Endothelial cell (in vitro differentiated cells): ENCODE data around the gene ABHD1. TPM values are rescaled to one million over a fixed set of nuclear protein-coding genes. Genes with fewer than 3 reads are reported as not detected.

Experiments used
- DNase-seq: peaks from one replicate; pipeline ENCODE4 v3.0.0; 2021; ENCODE audit warnings: low spot score
- H3K27ac Mint-ChIP-seq: one replicate; pipeline ENCODE4 v1.8.0; 2021; ENCODE audit warnings: mixed read lengths, inconsistent platforms; ENCODE audit not compliant: unreplicated experiment
- H3K27me3 Mint-ChIP-seq: one replicate; pipeline ENCODE4 v1.8.0; 2021; ENCODE audit warnings: mild to moderate bottlenecking, moderate library complexity, mixed read lengths, inconsistent platforms; ENCODE audit not compliant: unreplicated experiment
- H3K36me3 Mint-ChIP-seq: one replicate; pipeline ENCODE4 v1.8.0; 2021; ENCODE audit warnings: mild to moderate bottlenecking, low read depth, mixed read lengths, inconsistent platforms; ENCODE audit not compliant: unreplicated experiment
- H3K4me1 Mint-ChIP-seq: one replicate; pipeline ENCODE4 v1.8.0; 2021; ENCODE audit warnings: mild to moderate bottlenecking, mixed read lengths, inconsistent platforms; ENCODE audit not compliant: unreplicated experiment
- H3K4me3 Mint-ChIP-seq: one replicate; pipeline ENCODE4 v1.8.0; 2021; ENCODE audit warnings: mild to moderate bottlenecking, mixed read lengths, inconsistent platforms; ENCODE audit not compliant: unreplicated experiment
- H3K9me3 Mint-ChIP-seq: one replicate; pipeline ENCODE4 v1.8.0; 2021; ENCODE audit warnings: mixed read lengths, inconsistent platforms; ENCODE audit not compliant: unreplicated experiment
- total RNA-seq: library from RNA; stranded (reverse); fragmentation: NEBNext Ultra II Directional; extraction: Animal tissue kit (Norgen Biotek cat#: 25700); gene quantifications from one replicate; pipeline ENCODE4 v1.2.1, GENCODE V29; 2021; ENCODE audit not compliant: unreplicated experiment
- TF ChIP-seq, protein P1 (sequence below): fragments of 200-600 bp; sonication (generic); IDR thresholded peaks from one replicate; pipeline ENCODE4 v1.5.0; 2021; ENCODE audit warnings: antibody characterized with exemption; ENCODE audit not compliant: unreplicated experiment

The ABHD1 gene
- total RNA-seq, 1 donor from 2014 or later = 0.31 TPM

DNA sequence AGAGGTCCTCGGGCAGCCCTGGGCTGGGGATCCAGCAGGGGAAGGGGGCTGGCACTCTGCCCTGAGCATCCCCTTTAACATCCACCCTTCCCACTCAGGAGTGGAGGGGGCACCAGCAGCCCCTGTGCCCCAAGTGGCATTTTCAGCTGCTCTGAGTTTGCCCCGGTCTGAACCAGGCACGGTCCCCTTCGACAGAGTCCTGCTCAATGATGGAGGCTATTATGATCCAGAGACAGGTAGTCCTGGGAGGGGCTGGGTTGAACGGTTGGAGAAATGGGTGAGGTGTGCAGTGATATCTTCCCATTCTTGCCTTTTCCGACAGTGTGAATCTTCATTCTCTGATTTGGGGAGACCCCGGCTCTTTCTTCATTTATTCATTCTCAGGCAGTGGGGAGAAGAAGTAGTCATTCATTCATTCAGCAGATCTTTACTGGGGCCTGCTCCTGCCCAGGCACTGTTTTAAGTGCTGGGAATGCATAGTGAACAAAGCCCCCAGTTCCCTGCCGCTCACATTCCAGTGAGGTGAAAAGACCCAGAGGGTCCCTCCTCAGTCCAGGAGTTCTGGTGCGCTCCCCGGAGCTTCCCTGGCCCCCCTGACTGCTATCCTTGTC lies 38.4 kb upstream of the ABHD1 start:
- TF ChIP-seq, protein P1, sequence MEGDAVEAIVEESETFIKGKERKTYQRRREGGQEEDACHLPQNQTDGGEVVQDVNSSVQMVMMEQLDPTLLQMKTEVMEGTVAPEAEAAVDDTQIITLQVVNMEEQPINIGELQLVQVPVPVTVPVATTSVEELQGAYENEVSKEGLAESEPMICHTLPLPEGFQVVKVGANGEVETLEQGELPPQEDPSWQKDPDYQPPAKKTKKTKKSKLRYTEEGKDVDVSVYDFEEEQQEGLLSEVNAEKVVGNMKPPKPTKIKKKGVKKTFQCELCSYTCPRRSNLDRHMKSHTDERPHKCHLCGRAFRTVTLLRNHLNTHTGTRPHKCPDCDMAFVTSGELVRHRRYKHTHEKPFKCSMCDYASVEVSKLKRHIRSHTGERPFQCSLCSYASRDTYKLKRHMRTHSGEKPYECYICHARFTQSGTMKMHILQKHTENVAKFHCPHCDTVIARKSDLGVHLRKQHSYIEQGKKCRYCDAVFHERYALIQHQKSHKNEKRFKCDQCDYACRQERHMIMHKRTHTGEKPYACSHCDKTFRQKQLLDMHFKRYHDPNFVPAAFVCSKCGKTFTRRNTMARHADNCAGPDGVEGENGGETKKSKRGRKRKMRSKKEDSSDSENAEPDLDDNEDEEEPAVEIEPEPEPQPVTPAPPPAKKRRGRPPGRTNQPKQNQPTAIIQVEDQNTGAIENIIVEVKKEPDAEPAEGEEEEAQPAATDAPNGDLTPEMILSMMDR = no peak
- H3K27ac Mint-ChIP-seq = peak overlapping the region; percentile 52
- H3K4me1 Mint-ChIP-seq = peaks cover 13% of the 10 kb centered on the region

DNA sequence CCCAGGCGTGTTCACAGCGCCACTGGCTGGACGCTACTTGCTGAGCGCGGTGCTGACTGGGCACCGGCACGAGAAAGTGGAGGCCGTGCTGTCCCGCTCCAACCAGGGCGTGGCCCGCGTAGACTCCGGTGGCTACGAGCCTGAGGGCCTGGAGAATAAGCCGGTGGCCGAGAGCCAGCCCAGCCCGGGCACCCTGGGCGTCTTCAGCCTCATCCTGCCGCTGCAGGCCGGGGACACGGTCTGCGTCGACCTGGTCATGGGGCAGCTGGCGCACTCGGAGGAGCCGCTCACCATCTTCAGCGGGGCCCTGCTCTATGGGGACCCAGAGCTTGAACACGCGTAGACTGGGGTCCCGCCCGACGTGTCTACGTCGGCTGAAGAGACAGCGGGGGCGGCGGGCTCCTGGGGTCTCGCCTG lies 37.9 kb upstream of the ABHD1 start:
- H3K4me1 Mint-ChIP-seq = peaks cover 13% of the 10 kb centered on the region
- H3K27me3 Mint-ChIP-seq = peaks cover 8% of the 10 kb centered on the region
- TF ChIP-seq, protein P1 = no peak
- H3K36me3 Mint-ChIP-seq = no peaks in the 10 kb centered on the region
- H3K27ac Mint-ChIP-seq = no peak overlapping the region
- peak; percentile 51 for DNase-seq
- peak overlapping the region; percentile 57 for H3K4me3 Mint-ChIP-seq
- no peaks in the 10 kb centered on the region for H3K9me3 Mint-ChIP-seq

More for the DNA sequence above, 38.4 kb upstream of the ABHD1 start:
- Mint-ChIP-seq H3K27me3 (peaks cover 10% of the 10 kb centered on the region), H3K4me3 (peak overlapping the region; percentile 57), H3K9me3 (no peaks in the 10 kb centered on the region), H3K36me3 (no peaks in the 10 kb centered on the region)
- no peak for DNase-seq

DNA sequence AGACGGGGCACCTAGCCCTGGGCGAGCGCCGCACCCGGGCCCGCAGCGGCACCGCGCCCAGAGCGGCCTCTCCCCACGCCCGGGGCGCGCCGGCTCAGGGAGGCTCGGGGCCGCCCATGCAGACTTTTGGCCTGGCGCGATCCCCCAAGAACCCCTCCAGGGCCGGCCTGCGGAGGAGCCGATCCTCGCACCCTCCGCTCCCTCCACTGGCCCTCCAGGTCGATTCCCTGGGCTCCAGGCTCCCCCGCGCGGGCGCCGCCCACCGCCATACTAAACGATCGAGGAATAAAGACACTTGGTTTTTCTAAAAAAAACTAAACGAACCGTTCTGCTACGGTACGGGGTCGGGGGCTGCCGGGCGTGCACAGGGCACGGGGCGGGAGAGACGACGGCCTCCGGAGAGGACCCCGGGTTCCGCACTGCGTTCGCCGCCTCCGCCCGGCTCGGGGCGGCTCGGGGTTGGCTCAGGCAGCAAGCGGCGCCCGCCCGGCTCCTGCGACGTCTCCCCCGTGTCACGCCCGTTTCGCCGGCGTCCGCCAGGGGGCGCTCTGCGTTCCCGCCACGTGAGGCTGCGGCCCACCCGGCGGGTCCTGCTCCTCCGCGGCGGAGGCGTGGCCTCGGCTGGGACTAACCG lies 37.4 kb upstream of the ABHD1 start:
- Mint-ChIP-seq H3K4me3 (no peak overlapping the region), H3K9me3 (no peaks in the 10 kb centered on the region), H3K27ac (no peak overlapping the region), H3K4me1 (peaks cover 8% of the 10 kb centered on the region), H3K27me3 (peaks cover 6% of the 10 kb centered on the region), H3K36me3 (no peaks in the 10 kb centered on the region)
- TF ChIP-seq, protein P1 = peak; percentile 99
- peak; percentile 100 for DNase-seq

DNA sequence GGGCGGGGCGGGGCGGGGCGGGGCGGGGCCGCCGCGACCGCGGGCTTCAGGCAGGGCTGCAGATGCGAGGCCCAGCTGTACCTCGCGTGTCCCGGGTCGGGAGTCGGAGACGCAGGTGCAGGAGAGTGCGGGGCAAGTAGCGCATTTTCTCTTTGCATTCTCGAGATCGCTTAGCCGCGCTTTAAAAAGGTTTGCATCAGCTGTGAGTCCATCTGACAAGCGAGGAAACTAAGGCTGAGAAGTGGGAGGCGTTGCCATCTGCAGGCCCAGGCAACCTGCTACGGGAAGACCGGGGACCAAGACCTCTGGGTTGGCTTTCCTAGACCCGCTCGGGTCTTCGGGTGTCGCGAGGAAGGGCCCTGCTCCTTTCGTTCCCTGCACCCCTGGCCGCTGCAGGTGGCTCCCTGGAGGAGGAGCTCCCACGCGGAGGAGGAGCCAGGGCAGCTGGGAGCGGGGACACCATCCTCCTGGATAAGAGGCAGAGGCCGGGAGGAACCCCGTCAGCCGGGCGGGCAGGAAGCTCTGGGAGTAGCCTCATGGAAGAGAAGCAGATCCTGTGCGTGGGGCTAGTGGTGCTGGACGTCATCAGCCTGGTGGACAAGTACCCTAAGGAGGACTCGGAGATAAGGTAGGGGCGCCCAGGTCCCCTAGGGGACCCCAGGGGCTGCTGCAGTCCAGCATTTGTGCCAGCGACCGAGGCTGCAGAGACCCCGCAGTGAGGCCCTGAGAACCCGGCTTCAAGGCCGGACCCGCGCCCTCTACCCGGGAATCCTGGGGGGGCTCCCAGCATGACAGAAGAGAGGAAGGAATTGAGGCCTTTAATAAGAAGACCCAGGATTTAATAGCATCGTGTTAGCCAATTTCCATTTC lies 36.7 kb upstream of the ABHD1 start, which contains the start of gene KHK:
Gene KHK (plus strand): TSS at position 49 of the 870 bp plus-strand sequence. CDS start 488 bp downstream, at position 537.
- Mint-ChIP-seq H3K36me3 (no peaks in the 10 kb centered on the region), H3K27me3 (peaks cover 9% of the 10 kb centered on the region), H3K9me3 (no peaks in the 10 kb centered on the region), H3K4me1 (peaks cover 5% of the 10 kb centered on the region), H3K27ac (no peak within 1 kb of the TSS), H3K4me3 (peak within 1 kb of the TSS; percentile 65)
- peak; percentile 44 for DNase-seq
- TF ChIP-seq, protein P1 = peak; percentile 64
